ENCODE results near the gene GPAT3.
"Not testable (repeated sequence)": the region's sequence is repeated elsewhere in the genome, so short reads cannot be mapped to it uniquely, and the experiment has no call there.

Gene GPAT3

GRCh38 chr4:83535520-83536361, at the start of gene GPAT3:
GPAT3 (plus strand) TSS chr4:83536108; CDS start chr4:83536623, 515 bp downstream.
- no peak for FAIRE-seq

DNA sequence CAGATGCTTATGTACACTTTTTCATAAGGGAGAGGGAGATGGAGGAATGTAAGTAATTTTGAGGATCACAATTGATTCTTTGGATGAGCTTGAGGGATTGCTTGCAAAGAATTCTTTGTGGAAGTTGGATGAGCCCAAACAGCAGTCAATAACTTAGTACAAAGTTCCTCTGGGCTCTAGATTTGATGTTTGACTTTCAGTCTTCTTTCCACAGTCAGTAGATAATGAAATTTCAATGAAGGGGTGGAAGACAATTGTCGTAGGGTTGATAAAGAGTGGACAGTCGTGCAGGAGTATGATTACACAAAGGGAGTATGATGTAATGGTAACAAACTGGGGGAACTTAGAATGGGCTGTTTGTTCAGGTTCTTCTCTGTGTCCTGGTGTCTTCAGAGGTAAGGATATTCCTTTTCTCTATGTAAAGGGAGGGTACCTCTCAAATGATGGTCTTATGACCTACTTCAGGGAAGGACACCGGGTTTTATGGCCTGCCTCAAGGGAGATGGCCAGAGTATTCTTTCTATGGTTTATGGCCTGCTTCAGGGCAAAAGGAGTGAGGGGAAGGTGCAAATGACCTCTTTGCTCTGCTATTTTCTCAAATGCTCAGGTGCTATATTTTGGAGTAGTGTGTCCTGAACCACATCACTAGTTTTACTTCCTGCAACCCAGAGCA, 49.3 kb upstream of the GPAT3 start:
- FAIRE-seq, result no peak

DNA sequence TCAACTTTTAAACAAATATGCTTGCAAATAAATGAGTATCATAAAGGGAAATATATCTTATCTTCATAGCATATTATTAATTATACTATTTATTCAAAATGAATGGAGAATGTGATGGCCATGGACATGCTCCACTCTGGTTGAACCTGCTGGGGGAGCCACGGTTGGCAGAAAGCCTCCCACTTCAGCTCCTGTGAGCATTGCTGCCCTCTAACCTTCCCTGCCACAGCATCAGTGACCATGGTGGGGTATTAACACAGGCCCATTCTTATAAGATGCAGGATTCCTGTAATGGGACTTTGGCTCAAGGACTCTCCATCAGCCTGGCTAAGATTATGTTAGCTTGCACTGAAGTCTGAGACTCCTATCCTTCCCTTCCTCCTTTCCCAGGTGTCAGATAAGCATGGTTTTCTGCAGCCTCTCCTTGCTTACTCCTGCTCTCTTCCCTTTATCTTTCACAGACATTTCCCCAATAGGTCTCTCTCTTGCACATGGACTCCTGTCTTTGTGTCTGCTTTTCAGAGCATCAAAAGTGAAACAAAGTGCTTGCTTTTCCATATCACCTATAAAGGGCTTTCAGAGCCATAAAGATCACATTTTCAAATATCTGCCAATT, 46.1 kb upstream of the GPAT3 start:
- no peak for FAIRE-seq

- peak; percentile 96 for FAIRE-seq
Measured at GRCh38 chr4:83490876-83491450, 44.9 kb upstream of the GPAT3 start.

GRCh38 chr4:83496085-83496917, 39.6 kb upstream of the GPAT3 start:
- not testable (repeated sequence) for FAIRE-seq

- FAIRE-seq, result no peak
Measured at GRCh38 chr4:83498187-83498586, 37.7 kb upstream of the GPAT3 start.

DNA sequence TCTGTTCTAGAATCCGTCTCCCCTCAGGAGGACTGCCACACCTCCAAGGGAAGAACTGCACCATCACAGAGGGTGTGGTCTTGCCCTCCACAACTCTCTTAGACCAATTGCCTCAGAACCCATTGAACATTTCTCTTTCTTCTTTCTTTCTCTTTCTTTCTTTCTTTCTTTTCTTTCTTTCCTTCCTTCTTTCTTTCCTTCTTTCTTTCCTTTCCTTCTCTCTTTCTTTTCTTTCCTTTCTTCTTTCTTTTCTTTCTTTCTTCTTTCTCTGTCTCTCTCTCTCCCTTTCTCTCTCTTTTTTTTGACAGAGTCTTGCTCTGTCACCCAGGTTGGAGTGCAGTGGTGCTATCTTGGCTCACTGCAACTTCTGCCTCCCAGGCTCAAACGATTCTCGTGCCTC, 34.2 kb upstream of the GPAT3 start:
- not testable (repeated sequence) for FAIRE-seq

GRCh38 chr4:83503974-83504373, 31.9 kb upstream of the GPAT3 start:
- no peak for FAIRE-seq

DNA sequence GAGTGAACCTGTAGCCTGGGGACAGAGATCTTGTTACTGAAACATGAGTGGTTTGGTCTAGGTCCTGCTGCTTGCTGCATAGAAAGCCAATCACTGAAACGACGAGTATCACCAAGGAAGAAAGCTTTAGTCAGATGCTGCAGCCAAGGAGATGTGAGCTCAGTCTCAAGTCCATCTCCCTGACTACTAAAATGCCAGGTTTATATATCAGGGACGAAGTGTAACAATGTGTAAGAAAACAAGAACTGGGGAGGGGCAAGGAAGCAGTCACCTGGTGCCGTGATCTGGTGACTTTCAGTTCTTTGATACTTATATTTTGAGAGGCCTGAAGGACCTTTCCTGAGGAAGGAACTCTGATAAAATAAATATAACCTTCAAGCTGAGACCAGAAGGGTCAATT, 31.4 kb upstream of the GPAT3 start:
- no peak for FAIRE-seq

- FAIRE-seq, result no peak
Measured at GRCh38 chr4:83504996-83505395, 30.9 kb upstream of the GPAT3 start.

DNA sequence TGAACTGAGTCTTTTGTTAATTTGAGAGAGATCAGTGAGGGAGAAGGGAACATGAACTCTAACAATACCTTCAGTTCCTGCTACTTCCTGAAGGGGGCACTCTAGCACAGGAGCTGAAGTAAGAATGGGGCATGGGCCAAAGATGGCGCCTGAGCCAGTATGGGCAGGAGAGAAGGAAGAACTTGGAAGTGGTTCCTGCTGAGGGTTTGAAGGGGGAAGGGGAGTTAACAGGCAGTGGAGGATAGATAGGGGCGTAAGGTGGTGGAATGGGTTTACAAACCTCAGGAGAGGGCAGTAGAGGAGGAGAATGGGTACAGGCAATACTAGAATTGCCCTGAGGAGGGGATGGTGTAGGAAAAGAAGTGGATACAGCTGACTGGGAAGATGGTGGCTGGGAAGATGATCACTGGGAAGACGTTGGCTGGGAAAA, 26.7 kb upstream of the GPAT3 start:
- peak; percentile 82 for FAIRE-seq

- no peak for FAIRE-seq
Measured at GRCh38 chr4:83510442-83510841, 25.5 kb upstream of the GPAT3 start.

- no peak for FAIRE-seq
Measured at GRCh38 chr4:83516042-83516772, 19.7 kb upstream of the GPAT3 start.

DNA sequence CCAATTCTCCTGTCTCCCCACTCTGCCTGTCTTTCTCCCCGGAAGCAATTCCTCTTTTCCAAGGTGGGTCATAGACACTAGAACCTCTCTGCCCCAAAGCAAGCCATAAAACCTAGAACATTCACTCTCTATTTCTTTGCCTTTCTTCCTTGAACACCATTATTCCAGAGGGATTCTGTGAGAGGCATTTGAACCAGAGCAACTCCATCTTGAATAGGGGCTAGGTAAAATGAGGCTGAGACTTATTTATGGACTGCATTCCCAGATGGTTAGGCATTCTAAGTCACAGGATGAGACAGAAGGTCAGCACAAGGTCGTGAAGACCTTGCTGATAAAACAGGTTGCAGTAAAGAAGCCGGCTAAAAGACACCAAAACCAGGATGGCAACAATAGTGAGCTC, 13.7 kb upstream of the GPAT3 start:
- FAIRE-seq, result no peak

- FAIRE-seq, result no peak
Measured at GRCh38 chr4:83527671-83528070, 8.2 kb upstream of the GPAT3 start.

GRCh38 chr4:83536362-83537272, 709 bp downstream of the GPAT3 start:
- no peak for FAIRE-seq

DNA sequence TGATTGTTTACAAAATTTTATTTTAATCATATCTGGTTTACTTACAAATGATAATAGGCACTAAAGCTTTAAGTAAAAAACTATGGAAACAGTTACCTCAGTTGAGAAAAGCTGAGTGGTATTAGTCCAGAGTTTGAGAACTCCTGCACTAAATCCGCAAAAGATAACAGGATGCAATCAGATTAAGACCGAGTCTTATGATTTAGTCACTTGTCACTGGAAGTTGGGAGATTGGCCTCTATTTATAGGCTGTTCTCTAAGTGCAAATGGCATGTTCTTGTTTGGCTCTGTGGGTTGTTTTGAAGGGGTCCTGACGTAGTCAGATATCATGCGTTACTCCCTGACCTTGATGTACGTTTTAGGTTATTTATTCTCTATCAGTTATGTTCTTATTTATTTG, 6.3 kb downstream of the GPAT3 start:
- FAIRE-seq, result no peak

DNA sequence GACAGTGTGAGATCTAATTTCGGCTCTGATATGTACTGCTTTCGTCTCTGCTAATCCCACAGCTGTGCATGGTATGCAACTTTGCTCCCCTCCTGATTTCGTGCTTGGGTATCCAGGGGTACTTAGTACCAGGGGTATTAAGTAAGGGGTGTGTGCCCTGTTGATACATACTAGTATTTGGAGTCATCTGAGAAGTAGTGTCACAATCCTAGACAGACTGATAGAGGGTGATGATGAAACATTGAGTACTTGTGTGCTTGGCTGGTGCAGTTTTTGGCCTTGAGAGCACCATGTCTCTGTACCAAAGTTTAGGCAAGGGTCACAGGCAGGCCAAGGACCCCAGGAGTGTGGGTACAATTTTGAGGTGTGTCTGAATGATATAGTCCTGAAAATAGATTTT, 10.9 kb downstream of the GPAT3 start:
- no peak for FAIRE-seq

DNA sequence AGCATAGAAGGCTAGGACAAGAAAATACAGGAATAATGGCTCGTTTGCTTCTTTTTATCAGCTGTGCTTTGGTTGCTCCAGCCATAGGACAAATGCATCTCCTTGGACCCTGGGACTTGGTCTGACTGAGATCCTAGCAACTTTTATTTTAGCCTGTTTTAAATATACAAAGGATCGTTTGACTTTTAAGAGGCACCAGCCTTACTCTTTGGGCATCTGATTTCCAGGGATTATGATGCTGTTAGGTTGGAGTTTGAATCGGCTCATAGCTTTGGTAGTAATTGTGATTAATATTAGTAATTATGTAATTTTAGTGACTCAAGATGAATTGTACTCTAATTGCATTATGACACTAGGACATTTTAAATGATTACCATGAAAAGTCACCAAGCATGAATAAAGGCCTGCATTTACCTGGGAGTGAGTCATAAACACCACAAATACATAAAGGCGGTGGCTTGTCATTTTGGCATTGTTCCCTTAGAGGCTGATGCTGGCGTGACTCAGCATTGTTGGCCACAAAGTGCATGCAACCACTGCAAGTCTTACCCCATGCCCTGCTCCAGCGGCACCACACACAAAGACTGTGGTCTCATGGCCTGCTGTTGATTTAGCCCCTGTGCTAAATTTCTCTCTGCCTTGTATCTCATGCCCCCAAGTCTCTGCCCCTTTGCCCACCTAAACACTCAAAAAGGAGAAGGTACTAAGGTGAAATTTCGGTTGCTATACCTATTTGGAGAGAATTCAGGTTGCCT, 12.4 kb downstream of the GPAT3 start:
- FAIRE-seq, result no peak

GRCh38 chr4:83552083-83552482, 16.2 kb downstream of the GPAT3 start:
- FAIRE-seq, result no peak

All from G401.6 (cell line).